NCI-H524 (cell line): ENCODE results near the gene ITGA2.
"Not testable (repeated sequence)": the region's sequence is repeated elsewhere in the genome, so short reads cannot be mapped to it uniquely, and the experiment has no call there.

Experiments used
- DNase-seq, 2 experiments: peaks; one replicate each; lab custom pipeline; 2025; lab: John Stamatoyannopoulos, UW

ITGA2 gene

GRCh38 chr5:53100606-53101005 is 111.5 kb downstream of the ITGA2 start:
- no peak for DNase-seq

DNA sequence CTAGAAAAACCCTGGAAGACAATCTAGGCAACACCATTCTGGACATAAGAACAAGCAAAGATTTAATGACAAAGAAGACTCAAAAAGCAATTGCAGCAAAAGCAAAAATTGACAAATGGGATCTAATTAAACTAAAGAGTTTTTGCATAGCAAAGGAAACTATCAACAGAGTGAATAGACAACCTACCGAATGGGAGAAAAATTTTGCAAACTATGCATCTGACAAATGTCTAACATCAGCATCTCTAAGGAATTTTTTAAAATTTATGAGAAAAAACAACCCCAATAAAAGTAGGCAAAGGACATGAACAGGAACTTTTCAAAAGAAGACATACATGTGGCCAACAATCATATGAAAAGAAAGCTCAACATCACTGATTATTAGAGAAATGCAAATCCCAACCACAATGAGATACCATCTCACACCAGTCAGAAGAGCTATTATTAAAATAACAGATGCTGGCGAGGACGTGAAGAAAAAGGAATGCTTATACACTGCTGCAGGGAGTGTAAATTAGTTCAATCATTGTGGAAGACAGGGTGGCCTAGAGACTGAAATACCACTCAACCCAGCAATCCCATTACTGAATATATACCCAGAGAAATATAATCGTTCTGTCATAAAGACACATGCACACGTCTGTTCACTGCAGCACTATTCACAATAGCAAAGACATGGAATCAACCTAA is 116.6 kb downstream of the ITGA2 start:
- no peak for DNase-seq

DNA sequence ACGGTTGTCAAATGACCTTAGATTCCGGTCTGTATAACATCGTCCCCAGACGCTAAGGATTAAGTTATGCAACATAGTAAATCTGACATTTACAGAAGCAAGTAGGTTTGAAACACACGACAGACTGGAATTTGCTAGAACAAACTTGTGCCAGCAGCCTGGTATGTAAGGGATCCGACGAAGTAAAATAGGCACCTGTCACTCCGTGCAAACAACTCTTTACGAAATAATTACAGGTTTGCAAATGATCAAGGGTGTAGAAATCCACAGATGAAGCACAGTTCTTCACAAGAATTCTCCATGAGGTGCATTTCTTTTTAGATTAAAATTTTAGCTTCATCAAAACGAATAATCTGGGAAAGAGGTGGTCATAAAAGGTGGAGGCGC is 119.9 kb downstream of the ITGA2 start:
- peak in 1 of 2 experiments; percentile 26 for DNase-seq

DNA sequence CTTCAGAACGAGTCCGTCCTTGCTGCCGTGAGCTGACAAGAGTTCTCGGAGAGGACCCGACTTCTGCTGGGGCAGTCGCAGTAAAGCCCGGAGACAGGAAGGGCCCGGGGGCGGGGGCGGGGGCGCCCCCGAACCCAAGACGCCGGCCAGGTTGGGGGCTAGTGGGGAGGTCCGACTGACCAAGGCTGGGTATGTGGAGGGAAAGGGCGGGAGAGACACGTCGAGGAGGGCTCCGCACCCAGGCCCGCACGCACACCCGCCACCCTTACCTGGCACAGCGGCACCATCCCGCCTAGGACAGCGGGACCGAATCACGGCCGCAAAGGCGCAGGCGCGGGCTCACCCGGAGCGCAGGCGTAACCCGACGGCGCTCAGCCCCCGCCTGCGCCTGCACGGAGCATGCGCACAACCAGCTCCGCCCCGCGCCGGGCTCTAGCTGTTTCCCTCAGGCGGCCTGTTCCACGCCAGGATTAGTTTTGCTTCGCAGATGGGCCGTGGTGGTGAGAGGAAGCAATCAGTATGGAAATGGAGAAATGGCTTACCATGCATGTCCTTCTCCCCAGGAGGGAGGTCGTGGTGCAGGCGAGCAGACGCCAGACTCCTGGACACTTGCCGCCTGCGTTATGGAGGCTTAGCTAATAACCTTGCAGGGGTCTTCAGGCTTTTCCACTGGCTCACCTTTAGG is 120.4 kb downstream of the ITGA2 start, which contains the start of gene MOCS2:
TSS of gene MOCS2 (minus strand) at position 315 of the 685 bp plus-strand sequence. CDS start 2,583 bp downstream, outside the sequence.
- peak; percentile 71 to 91 for DNase-seq

DNA sequence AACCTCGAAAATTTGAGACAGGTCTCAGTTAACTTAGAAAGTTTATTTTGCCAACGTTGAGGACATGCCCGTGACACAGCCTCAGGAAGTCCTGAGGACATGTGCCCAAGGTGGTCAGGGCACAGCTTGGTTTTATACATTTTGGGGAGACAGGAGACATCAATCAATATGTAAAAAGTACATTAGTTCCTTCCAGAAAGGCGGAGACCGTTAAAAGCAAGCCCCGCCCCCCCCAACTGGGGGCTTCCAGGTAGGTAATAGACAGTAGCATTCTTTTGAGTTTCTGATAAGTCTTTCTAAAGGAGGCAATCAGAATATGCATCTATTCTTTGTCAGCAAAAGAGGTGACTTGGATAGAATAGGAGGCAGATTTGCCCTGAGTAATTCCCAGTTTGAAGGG is 121.0 kb downstream of the ITGA2 start:
- DNase-seq, result no peak

DNA sequence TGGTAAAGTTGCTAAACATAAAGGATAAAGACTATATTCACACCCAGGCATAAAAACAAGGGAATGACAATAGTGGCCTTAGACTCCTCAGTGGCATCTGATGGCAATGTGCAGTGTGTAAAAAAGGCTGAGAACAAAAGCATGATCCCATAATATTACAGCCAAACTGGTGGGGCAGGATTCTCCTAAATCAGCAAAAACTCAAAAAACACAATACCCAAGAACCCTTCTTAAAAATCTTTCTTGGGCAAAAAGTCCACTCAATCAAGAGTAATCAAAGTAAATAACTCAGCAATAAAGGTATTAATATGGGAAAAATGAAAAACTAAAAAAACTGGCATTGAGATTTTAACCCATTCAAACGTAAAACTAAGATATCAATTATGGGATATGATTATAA is 122.0 kb downstream of the ITGA2 start:
- DNase-seq, result no peak

GRCh38 chr5:53112307-53112706 is 123.2 kb downstream of the ITGA2 start:
- not testable (repeated sequence) for DNase-seq

DNA sequence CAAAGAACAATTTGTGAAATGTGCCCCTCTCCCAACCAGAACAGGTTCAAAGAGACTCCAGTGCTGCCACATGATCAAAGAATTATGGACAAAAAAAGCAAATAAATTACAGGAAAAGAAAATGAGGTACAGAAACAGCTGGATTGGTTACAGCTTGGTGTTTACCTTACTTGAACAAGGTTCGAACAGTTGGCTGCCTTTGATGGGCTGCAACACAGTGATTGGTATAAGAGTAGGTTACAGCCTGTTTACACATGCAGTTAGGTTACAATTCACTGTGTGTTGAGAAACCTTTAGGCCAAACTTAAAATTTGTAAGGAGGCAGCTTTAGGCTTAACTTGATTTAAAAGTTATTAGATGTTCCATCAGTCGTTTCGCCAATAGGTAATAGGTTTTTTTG is 123.8 kb downstream of the ITGA2 start:
- DNase-seq, result no peak

GRCh38 chr5:53113947-53114346 is 124.8 kb downstream of the ITGA2 start:
- DNase-seq, result no peak

- DNase-seq, result peak in 1 of 2 experiments; percentile 4
Observed at GRCh38 chr5:53114988-53115387, 125.8 kb downstream of the ITGA2 start.

- DNase-seq, result no peak
Observed at GRCh38 chr5:53116597-53116996, 127.4 kb downstream of the ITGA2 start.

DNA sequence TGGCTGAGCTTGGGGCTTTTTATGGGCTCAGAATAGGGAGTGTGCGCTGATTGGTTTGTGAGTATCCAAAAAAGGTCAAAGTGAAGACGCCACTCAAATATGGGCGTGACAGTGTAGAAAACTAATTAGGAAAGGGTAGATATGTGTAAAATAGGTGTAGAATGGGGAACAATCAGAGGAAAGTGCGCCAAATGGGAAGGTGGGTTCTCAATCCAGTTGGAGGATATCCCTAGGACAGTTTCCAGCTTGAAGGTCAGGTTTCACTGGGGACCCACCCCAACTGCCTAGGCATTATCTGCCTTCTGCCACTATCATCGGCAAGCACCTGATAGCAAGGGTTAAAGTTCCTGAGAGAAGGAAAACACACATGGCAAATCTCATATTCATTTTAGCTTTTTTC is 129.7 kb downstream of the ITGA2 start:
- DNase-seq, result no peak

DNA sequence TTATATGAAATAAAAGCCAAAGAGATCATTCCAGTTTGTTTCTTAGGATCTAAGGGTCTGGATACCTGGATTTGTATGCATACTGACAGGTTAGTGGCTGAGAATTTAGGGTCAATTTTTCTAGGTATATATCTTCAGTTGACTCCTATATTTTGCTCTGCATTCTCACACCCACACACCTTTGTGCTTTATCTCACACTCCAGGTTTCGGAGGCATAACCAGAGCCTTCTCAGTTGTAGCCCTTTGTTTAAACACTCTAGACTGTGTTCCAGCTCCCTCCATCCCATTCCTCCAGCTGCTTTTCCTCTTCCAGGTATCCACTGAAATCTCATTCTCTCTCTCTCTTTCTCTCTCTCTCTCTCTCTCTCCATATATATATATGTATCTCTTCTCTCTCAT is 131.0 kb downstream of the ITGA2 start:
- no peak for DNase-seq

- peak in 1 of 2 experiments; percentile 6 for DNase-seq
Observed at GRCh38 chr5:53123702-53124101, 134.6 kb downstream of the ITGA2 start.

DNA sequence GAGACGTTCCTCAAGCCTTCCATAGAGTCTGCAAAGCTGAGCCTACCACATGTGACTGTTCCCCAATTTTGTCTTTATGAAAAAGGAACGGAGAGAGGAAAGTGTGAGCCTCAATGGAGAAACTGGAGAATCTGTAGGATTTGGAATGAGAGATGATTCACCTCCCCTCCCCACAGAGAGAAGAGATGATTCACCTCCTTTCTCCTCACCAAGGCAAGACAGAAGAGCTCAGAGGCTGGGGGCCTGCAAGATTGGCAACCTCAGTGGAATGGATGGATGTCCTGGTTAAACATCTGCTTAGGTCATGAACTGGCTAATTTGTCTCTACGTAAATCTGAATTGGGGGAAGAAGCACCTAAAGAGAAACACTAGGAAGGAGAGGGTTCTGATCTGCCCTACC is 137.4 kb downstream of the ITGA2 start:
- DNase-seq, result no peak

- DNase-seq, result no peak
Observed at GRCh38 chr5:53127107-53127506, 138.0 kb downstream of the ITGA2 start.

DNA sequence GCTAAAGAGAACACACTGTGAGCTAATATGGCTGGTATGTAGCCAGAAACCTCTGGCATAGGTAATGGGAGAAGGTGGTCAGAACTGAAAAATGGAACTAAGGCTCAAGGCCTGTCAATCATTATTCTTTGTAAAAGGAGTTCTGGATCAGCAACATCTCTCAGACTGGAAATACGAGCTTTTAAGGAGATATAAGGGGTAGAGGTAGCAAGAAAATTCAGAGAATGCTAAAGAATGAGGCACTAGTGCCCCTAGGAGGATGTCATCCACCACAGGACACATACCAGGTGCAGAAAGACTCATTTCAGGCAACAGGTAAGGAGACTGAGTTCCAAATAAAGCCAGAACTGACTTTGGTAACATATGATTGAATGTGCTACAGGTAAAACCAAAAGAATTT is 139.3 kb downstream of the ITGA2 start:
- no peak for DNase-seq

- DNase-seq, result no peak
Observed at GRCh38 chr5:53130266-53130665, 141.1 kb downstream of the ITGA2 start.

DNA sequence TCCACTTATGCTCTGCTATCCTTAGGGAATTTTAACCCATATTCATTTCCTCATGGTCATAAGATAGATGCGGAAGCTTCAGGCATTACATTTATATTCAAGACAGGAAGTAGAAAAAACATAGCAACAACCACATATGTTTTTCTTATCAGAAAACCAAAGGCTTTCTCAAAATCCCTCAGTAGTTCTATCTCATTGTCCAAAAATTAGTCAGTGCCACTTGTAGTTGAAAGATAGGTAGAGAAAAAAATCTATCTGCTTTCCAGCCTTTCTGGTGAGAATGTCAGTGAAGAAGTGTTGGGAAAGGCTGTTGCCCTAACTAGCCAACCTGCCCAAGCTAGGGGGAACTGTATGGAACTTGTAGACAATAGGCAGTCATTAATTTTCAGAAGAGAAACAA is 143.9 kb downstream of the ITGA2 start:
- no peak for DNase-seq
